Osteoblast (primary cell): ENCODE data around the gene ATRNL1. TPM values are rescaled to one million over a fixed set of nuclear protein-coding genes. Genes with fewer than 3 reads are reported as not detected.
"Not testable (repeated sequence)": the region's sequence is repeated elsewhere in the genome, so short reads cannot be mapped to it uniquely, and the experiment has no call there.

ENCODE experiments used
- DNase-seq: peaks from one replicate; pipeline ENCODE4 v3.0.0; 2011; ENCODE audit warnings: low spot score, mixed read lengths; ENCODE audit not compliant: insufficient read length; ENCODE audit errors: missing footprints
- H2AFZ ChIP-seq: 2 replicates; pipeline ENCODE4 v1.6.0; 2011; ENCODE audit warnings: mild to moderate bottlenecking, low read length
- H3K27ac ChIP-seq: 2 replicates; pipeline ENCODE4 v1.5.1; 2011; ENCODE audit warnings: mild to moderate bottlenecking, low read depth, low read length, moderate library complexity
- H3K27me3 ChIP-seq: 2 replicates; pipeline ENCODE4 v1.6.0; 2012; ENCODE audit warnings: mild to moderate bottlenecking, control low read depth, inconsistent platforms, low read length, moderate library complexity; ENCODE audit not compliant: insufficient read depth
- H3K36me3 ChIP-seq: 2 replicates; pipeline ENCODE4 v1.5.1; 2011; ENCODE audit warnings: mild to moderate bottlenecking, low read length, control low read depth, moderate library complexity; ENCODE audit not compliant: insufficient read depth
- H3K4me1 ChIP-seq: 2 replicates; pipeline ENCODE4 v1.5.1; 2011; ENCODE audit warnings: mild to moderate bottlenecking, low read length, control low read depth, moderate library complexity; ENCODE audit not compliant: insufficient read depth
- H3K4me2 ChIP-seq: 2 replicates; pipeline ENCODE4 v1.6.0; 2011; ENCODE audit warnings: mild to moderate bottlenecking, low read length; ENCODE audit not compliant: insufficient read depth
- H3K4me3 ChIP-seq: fragments of 200-600 bp; sonication (generic); 3 replicates; pipeline ENCODE4 v1.5.1; 2012; ENCODE audit warnings: mild to moderate bottlenecking, low read length, inconsistent platforms; ENCODE audit not compliant: insufficient read depth
- H3K79me2 ChIP-seq: 2 replicates; pipeline ENCODE4 v1.6.0; 2012; ENCODE audit warnings: mild to moderate bottlenecking, low read length, control low read depth, inconsistent platforms; ENCODE audit not compliant: insufficient read depth
- H3K9me3 ChIP-seq: 2 replicates; pipeline ENCODE4 v1.5.1; 2011; ENCODE audit warnings: low read depth, low read length, control low read depth
- H4K20me1 ChIP-seq: 2 replicates; pipeline ENCODE4 v1.6.0; 2012; ENCODE audit warnings: mild to moderate bottlenecking, low read length, control low read depth; ENCODE audit not compliant: insufficient read depth
- CTCF ChIP-seq: IDR thresholded peaks from 2 replicates; pipeline ENCODE4 v1.5.1; 2011; ENCODE audit warnings: mild to moderate bottlenecking, low read depth, low read length, moderate library complexity; ENCODE audit errors: extremely low read depth
- total RNA-seq: library from RNA; depleted of rRNA; stranded (reverse); fragments of >200 nt; gene quantifications from 2 replicates; pipeline ENCODE4 v1.2.3, GENCODE V29; 2012

Gene ATRNL1
- total RNA-seq, 1 donor, result 1.4 TPM

DNA sequence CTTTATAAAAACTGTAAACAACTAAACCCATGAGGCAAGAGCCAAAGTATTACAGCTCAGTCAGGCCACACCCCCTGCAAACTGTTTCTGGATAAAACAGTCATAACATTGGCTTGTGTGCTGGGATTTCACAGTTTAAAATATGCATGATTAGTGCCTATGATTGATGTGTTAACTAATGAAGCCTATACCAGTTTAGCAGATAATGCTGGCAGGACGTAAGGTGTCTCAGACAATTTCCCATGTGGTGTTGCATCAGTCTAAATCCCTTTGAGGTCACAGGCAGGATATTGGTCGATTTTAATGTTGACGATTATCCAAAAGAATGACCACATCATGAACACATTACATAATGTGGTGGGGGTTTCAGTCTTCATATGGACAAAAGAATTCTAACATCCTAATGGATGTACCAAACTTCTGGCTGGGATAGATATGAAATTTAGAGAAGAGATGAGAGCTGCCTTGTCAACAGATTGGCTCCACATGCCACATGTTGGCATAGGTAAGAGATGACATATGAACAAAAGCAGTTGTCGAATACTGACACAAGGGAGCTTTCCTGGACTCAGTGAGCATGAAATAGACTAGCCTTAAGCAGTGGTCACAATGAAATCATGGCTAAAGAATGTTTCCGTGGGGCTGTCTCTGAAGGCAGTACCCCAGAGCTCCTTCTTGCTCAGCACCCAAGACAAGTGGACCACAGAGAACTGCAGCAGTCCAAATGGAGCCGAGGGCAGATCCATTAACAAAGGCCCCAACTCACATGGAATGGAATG, 734.3 kb downstream of the ATRNL1 start:
- no peak overlapping the region for H3K27ac ChIP-seq
- no peaks in the 10 kb centered on the region for H3K27me3 ChIP-seq
- H3K4me2 ChIP-seq, result no peak overlapping the region
- no peaks in the 10 kb centered on the region for H3K36me3 ChIP-seq
- peaks cover 29% of the 10 kb centered on the region for H3K4me1 ChIP-seq
- no peaks in the 10 kb centered on the region for H3K79me2 ChIP-seq
- DNase-seq, result no peak
- no peaks in the 10 kb centered on the region for H4K20me1 ChIP-seq
- peak overlapping the region; percentile 70 for H2AFZ ChIP-seq
- H3K4me3 ChIP-seq, result no peak overlapping the region
- no peaks in the 10 kb centered on the region for H3K9me3 ChIP-seq
- no peak for TF ChIP-seq CTCF

DNA sequence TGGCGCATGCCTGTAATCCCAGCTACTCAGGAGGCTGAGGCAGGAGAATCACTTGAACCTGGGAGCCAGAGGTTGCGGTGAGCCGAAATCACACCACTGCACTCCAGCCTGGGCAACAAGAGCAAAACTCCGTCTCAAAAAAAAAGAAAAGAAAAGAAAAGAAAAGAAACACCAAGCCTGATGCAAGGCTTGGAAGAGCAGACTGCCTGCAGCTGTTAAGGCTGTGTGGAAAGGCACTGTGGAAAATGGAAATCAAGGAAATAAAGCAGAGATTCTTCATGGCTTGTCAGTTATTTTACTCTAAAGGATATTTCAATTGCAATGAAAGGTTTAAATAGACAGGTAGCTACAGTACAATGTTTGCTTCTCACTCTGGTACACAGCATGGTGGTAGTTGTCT, 735.0 kb downstream of the ATRNL1 start:
- H3K27me3 ChIP-seq, H3K4me2 ChIP-seq, H3K4me3 ChIP-seq, H3K79me2 ChIP-seq, H3K36me3 ChIP-seq, H3K9me3 ChIP-seq, H2AFZ ChIP-seq, H4K20me1 ChIP-seq, H3K27ac ChIP-seq, DNase-seq: not testable (repeated sequence)
- peaks cover 29% of the 10 kb centered on the region for H3K4me1 ChIP-seq

GRCh38 chr10:115829521-115830205, 736.5 kb downstream of the ATRNL1 start:
- no peak overlapping the region for H3K27ac ChIP-seq
- H3K36me3 ChIP-seq, result no peaks in the 10 kb centered on the region

GRCh38 chr10:115830265-115830970, 737.3 kb downstream of the ATRNL1 start:
- H3K4me2 ChIP-seq, result no peak overlapping the region
- no peaks in the 10 kb centered on the region for H3K79me2 ChIP-seq
- peak; percentile 1 for DNase-seq
- no peak for TF ChIP-seq CTCF
- no peaks in the 10 kb centered on the region for H3K9me3 ChIP-seq
- peaks cover 33% of the 10 kb centered on the region for H3K4me1 ChIP-seq
- no peaks in the 10 kb centered on the region for H4K20me1 ChIP-seq
- no peak overlapping the region for H3K4me3 ChIP-seq
- H3K27ac ChIP-seq, result no peak overlapping the region
- H3K36me3 ChIP-seq, result no peaks in the 10 kb centered on the region
- H3K27me3 ChIP-seq, result no peaks in the 10 kb centered on the region
- no peak overlapping the region for H2AFZ ChIP-seq

More at GRCh38 chr10:115829521-115830205, 736.5 kb downstream of the ATRNL1 start:
- Histone ChIP-seq H4K20me1 (no peaks in the 10 kb centered on the region), H3K4me1 (peaks cover 29% of the 10 kb centered on the region), H2AFZ (no peak overlapping the region), H3K4me2 (no peak overlapping the region), H3K27me3 (no peaks in the 10 kb centered on the region), H3K4me3 (no peak overlapping the region), H3K9me3 (no peaks in the 10 kb centered on the region), H3K79me2 (no peaks in the 10 kb centered on the region)
- TF ChIP-seq CTCF, result peak; percentile 52
- no peak for DNase-seq
